ENCODE data around the gene TAPT1.

TAPT1 gene

DNA sequence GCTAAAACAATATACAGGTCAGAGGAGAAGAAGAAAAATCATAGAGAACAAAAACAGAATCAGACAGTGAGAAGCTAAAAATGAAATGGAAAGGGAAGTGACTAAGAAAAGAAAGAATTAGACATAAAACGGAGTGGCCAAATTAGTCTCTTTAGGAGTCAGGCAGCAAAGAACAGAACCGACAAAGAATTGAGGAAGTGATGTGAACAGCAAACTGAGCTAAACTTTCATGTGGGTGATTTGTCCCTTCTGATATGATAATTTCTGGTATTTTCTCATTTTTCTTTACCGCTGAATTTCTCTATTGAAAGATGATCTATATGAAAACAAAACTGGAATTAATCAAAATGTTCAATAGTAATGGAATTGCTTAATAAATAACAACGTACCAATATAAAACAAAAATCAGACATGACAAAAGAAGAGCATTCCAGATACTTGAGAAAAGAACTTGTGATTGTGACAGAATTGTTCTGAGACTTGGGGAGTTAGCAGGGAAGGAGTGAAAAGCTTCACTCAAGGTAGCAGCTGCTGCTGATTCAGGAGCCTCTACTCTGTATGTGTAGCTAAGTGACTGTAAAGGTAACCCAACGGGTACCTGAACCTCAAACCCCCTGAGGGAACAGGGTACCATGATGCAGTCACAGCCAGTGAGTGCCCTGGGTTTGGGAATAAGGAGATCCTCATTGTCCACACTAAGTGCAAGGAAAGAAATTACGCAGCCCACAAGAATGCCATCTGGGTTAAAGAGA is 8.8 kb downstream of the TAPT1 start:
- CTCF ChIA-PET, result no interaction called here
- no peak for TF ChIP-seq FOXK2 (IDR thresholded peaks at IDR 0.05)
- no peak for TF ChIP-seq CTBP1 (IDR thresholded peaks at IDR 0.05; ENCODE audit: borderline replicate concordance)
- TF ChIP-seq BHLHE40 (IDR thresholded peaks at IDR 0.05; ENCODE audit: borderline replicate concordance), result no peak
- TF ChIP-seq, protein P1, sequence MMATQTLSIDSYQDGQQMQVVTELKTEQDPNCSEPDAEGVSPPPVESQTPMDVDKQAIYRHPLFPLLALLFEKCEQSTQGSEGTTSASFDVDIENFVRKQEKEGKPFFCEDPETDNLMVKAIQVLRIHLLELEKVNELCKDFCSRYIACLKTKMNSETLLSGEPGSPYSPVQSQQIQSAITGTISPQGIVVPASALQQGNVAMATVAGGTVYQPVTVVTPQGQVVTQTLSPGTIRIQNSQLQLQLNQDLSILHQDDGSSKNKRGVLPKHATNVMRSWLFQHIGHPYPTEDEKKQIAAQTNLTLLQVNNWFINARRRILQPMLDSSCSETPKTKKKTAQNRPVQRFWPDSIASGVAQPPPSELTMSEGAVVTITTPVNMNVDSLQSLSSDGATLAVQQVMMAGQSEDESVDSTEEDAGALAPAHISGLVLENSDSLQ (IDR thresholded peaks at IDR 0.05), result no peak
- no peak for TF ChIP-seq ARNT (IDR thresholded peaks at IDR 0.05)
- TF ChIP-seq SP1 (IDR thresholded peaks at IDR 0.05), result no peak
- no peak for TF ChIP-seq SUZ12 (IDR thresholded peaks at IDR 0.05)
- no peak for TF ChIP-seq ZNF384 (IDR thresholded peaks at IDR 0.05)
- TF ChIP-seq TARDBP (IDR thresholded peaks at IDR 0.05), result no peak
- TF ChIP-seq ELF4 (IDR thresholded peaks at IDR 0.05), result no peak
- TF ChIP-seq NFRKB (IDR thresholded peaks at IDR 0.05), result no peak
- TF ChIP-seq LEF1 (IDR thresholded peaks at IDR 0.05; ENCODE audit: borderline replicate concordance), result no peak
- TF ChIP-seq FOXA1 (IDR thresholded peaks at IDR 0.05), result no peak
- no peak for TF ChIP-seq L3MBTL2 (conservative IDR thresholded peaks at IDR 0.05)
- TF ChIP-seq FOXM1 (IDR thresholded peaks at IDR 0.05; ENCODE audit: borderline replicate concordance), result no peak
- TF ChIP-seq HDGF (IDR thresholded peaks at IDR 0.05; ENCODE audit: borderline replicate concordance), result no peak
- no peak for DNase-seq (ENCODE audit: extremely low spot score)
- POLR2A ChIA-PET, result no interaction called here

DNA sequence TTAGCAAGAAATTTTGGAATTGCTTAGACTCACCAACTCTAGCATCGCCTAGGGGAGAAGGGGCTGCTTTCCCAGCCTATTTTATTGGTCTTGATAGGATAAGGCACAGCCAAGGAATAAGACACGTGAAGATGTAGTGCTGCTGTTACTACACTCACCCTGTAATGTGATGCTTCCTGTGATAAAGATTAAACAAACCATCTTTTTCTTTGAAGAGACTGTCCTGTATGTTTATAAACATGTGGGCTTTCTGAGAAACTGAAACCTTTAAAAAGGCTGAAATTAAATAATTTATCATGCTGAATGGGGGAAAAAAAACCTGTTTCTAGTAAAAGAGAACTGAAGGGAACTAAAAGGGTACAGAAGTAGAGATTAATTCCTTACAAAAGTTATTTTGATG is 13.2 kb downstream of the TAPT1 start:
- no peak for DNase-seq (ENCODE audit: extremely low spot score)
- TF ChIP-seq SP1 (IDR thresholded peaks at IDR 0.05) (no peak), FOXK2 (IDR thresholded peaks at IDR 0.05) (no peak), TARDBP (IDR thresholded peaks at IDR 0.05) (no peak), LEF1 (IDR thresholded peaks at IDR 0.05; ENCODE audit: borderline replicate concordance) (no peak), NFRKB (IDR thresholded peaks at IDR 0.05) (no peak), L3MBTL2 (conservative IDR thresholded peaks at IDR 0.05) (no peak), ZNF384 (IDR thresholded peaks at IDR 0.05) (no peak), BHLHE40 (IDR thresholded peaks at IDR 0.05; ENCODE audit: borderline replicate concordance) (no peak), ELF4 (IDR thresholded peaks at IDR 0.05) (no peak), HDGF (IDR thresholded peaks at IDR 0.05; ENCODE audit: borderline replicate concordance) (no peak), FOXM1 (IDR thresholded peaks at IDR 0.05; ENCODE audit: borderline replicate concordance) (no peak)
- TF ChIP-seq, protein P1 (IDR thresholded peaks at IDR 0.05), result no peak
- ChIA-PET CTCF (no interaction called here), POLR2A (no interaction called here)

GRCh38 chr4:16212138-16212782 is 14.0 kb downstream of the TAPT1 start:
- TF ChIP-seq SP1 (IDR thresholded peaks at IDR 0.05) (no peak), FOXM1 (IDR thresholded peaks at IDR 0.05; ENCODE audit: borderline replicate concordance) (no peak), SUZ12 (IDR thresholded peaks at IDR 0.05) (no peak), LEF1 (IDR thresholded peaks at IDR 0.05; ENCODE audit: borderline replicate concordance) (no peak), ELF4 (IDR thresholded peaks at IDR 0.05) (no peak), ARNT (IDR thresholded peaks at IDR 0.05) (no peak), ZNF384 (IDR thresholded peaks at IDR 0.05) (no peak), HDGF (IDR thresholded peaks at IDR 0.05; ENCODE audit: borderline replicate concordance) (no peak)
- ChIA-PET CTCF (interaction anchor here (0.6 kb wide), 1 partner anchor 733 kb away, joined by 3 read pairs; no protein-coding TSS in a partner anchor), POLR2A (no interaction called here)
- no peak for DNase-seq (ENCODE audit: extremely low spot score)

DNA sequence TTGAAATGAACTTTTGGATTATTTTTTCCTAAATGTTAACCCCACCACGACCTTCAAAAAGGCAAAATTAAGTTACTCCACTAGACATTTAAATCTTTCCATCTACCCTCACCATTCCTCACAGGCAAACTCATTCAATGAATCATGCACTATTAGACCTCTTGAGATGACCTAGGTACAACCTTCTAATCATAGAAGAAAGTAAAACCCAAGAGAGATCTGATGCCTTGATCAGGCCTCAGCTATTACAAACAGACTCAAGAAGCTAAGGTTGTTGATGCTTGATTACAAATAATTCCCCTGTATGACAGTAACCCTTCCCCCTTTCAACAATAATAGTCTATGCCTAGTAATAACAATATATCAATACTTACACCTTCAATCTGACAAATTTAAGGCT is 18.9 kb downstream of the TAPT1 start:
- TF ChIP-seq SP1 (IDR thresholded peaks at IDR 0.05) (no peak), ELF4 (IDR thresholded peaks at IDR 0.05) (no peak), FOXK2 (IDR thresholded peaks at IDR 0.05) (no peak)
- CTCF ChIA-PET, result interaction anchor here (0.8 kb wide), 1 partner anchor 11 kb away, joined by 3 read pairs; no protein-coding TSS in a partner anchor
- POLR2A ChIA-PET, result no interaction called here
- no peak for DNase-seq (ENCODE audit: extremely low spot score)

- no peak for TF ChIP-seq ARNT (IDR thresholded peaks at IDR 0.05)
- no peak for TF ChIP-seq TARDBP (IDR thresholded peaks at IDR 0.05)
- no peak for TF ChIP-seq FOXK2 (IDR thresholded peaks at IDR 0.05)
- TF ChIP-seq NFRKB (IDR thresholded peaks at IDR 0.05), result no peak
- no peak for TF ChIP-seq CTBP1 (IDR thresholded peaks at IDR 0.05; ENCODE audit: borderline replicate concordance)
- TF ChIP-seq FOXM1 (IDR thresholded peaks at IDR 0.05; ENCODE audit: borderline replicate concordance), result no peak
- TF ChIP-seq SP1 (IDR thresholded peaks at IDR 0.05), result no peak
- TF ChIP-seq ELF4 (IDR thresholded peaks at IDR 0.05), result no peak
- no peak for TF ChIP-seq BHLHE40 (IDR thresholded peaks at IDR 0.05; ENCODE audit: borderline replicate concordance)
- no peak for TF ChIP-seq FOXA1 (IDR thresholded peaks at IDR 0.05)
- no peak for DNase-seq (ENCODE audit: extremely low spot score)
- POLR2A ChIA-PET, result no interaction called here
- CTCF ChIA-PET, result interaction anchor here (0.8 kb wide), 1 partner anchor 10 kb away, joined by 3 read pairs; no protein-coding TSS in a partner anchor
These were observed 19.4 kb downstream of the TAPT1 start for GRCh38 chr4:16206848-16207247.

DNA sequence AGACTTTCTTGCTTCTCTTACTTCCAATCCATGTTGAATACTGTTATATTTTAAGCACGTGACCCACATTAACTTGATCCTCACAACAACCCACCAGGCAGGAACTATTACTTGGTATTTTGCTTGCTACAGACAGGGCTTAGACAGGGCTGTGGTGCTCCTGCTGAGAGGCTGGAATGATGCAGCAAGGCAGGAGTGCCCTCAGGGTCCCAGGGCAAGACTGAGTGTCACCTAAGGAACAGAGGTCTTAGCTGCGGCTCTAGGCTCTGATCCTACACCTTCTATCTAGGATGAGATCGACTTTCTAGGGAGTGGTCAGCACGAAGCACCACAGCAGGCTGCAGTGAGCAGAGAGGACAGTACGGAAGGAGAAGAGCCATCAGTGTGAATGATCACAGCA is 20.0 kb downstream of the TAPT1 start:
- CTCF ChIA-PET, result interaction anchor here (0.6 to 1.8 kb wide), 13 partner anchors 8 to 1304 kb away, joined by 3 to 16 read pairs (median 4); no protein-coding TSS in a partner anchor
- TF ChIP-seq NFRKB (IDR thresholded peaks at IDR 0.05), result no peak
- TF ChIP-seq BHLHE40 (IDR thresholded peaks at IDR 0.05; ENCODE audit: borderline replicate concordance), result no peak
- TF ChIP-seq ELF4 (IDR thresholded peaks at IDR 0.05), result no peak
- TF ChIP-seq SP1 (IDR thresholded peaks at IDR 0.05), result no peak
- TF ChIP-seq, protein P1 (IDR thresholded peaks at IDR 0.05), result no peak
- no peak for TF ChIP-seq FOXA1 (IDR thresholded peaks at IDR 0.05)
- TF ChIP-seq SUZ12 (IDR thresholded peaks at IDR 0.05), result no peak
- TF ChIP-seq L3MBTL2 (conservative IDR thresholded peaks at IDR 0.05), result no peak
- TF ChIP-seq LEF1 (IDR thresholded peaks at IDR 0.05; ENCODE audit: borderline replicate concordance), result no peak
- TF ChIP-seq CTBP1 (IDR thresholded peaks at IDR 0.05; ENCODE audit: borderline replicate concordance), result no peak
- TF ChIP-seq FOXK2 (IDR thresholded peaks at IDR 0.05), result no peak
- TF ChIP-seq FOXM1 (IDR thresholded peaks at IDR 0.05; ENCODE audit: borderline replicate concordance), result no peak
- TF ChIP-seq ZNF384 (IDR thresholded peaks at IDR 0.05), result no peak
- POLR2A ChIA-PET, result no interaction called here
- no peak for DNase-seq (ENCODE audit: extremely low spot score)

Measured in HEK293T (cell line).